Measurements from ENCODE around the gene MOB4.
"Not testable (repeated sequence)": the region's sequence is repeated elsewhere in the genome, so short reads cannot be mapped to it uniquely, and the experiment has no call there.

Gene MOB4

GRCh38 chr2:197515739-197516392 lies at the start of gene MOB4:
TSS of gene MOB4 (plus strand) at chr2:197516066. CDS start at chr2:197516087, 21 bp downstream.
- peak; percentile 88 for DNase-seq (ENCODE audit: low read depth)

- DNase-seq (ENCODE audit: low read depth) = no peak
Measured at GRCh38 chr2:197472166-197472565, 43.7 kb upstream of the MOB4 start.

GRCh38 chr2:197477797-197478196 lies 38.1 kb upstream of the MOB4 start:
- DNase-seq (ENCODE audit: low read depth) = no peak

- no peak for DNase-seq (ENCODE audit: low read depth)
Measured at GRCh38 chr2:197480165-197481036, 35.5 kb upstream of the MOB4 start.

- not testable (repeated sequence) for DNase-seq (ENCODE audit: low read depth)
Measured at GRCh38 chr2:197484248-197484647, 31.6 kb upstream of the MOB4 start.

- no peak for DNase-seq (ENCODE audit: low read depth)
Measured at GRCh38 chr2:197486175-197486574, 29.7 kb upstream of the MOB4 start.

- no peak for DNase-seq (ENCODE audit: low read depth)
Measured at GRCh38 chr2:197487385-197487784, 28.5 kb upstream of the MOB4 start.

GRCh38 chr2:197495433-197496134 lies 20.3 kb upstream of the MOB4 start:
- no peak for DNase-seq (ENCODE audit: low read depth)

- DNase-seq (ENCODE audit: low read depth) = no peak
Measured at GRCh38 chr2:197496695-197497094, 19.2 kb upstream of the MOB4 start.

- DNase-seq (ENCODE audit: low read depth) = no peak
Measured at GRCh38 chr2:197497326-197497725, 18.5 kb upstream of the MOB4 start.

- no peak for DNase-seq (ENCODE audit: low read depth)
Measured at GRCh38 chr2:197498235-197498936, 17.5 kb upstream of the MOB4 start.

GRCh38 chr2:197498937-197499593 lies 16.8 kb upstream of the MOB4 start:
- peak; percentile 22 for DNase-seq (ENCODE audit: low read depth)

- peak; percentile 90 for DNase-seq (ENCODE audit: low read depth)
Measured at GRCh38 chr2:197499594-197500502, 16.0 kb upstream of the MOB4 start, which contains the start of the genes HSPD1 and HSPE1. TSS of gene HSPD1 (minus strand) at chr2:197499840. CDS start at chr2:197498848, 992 bp downstream. TSS of gene HSPE1 (plus strand) at chr2:197500379. CDS start at chr2:197500437, 58 bp downstream.

GRCh38 chr2:197500503-197501131 lies 15.2 kb upstream of the MOB4 start:
- no peak for DNase-seq (ENCODE audit: low read depth)

GRCh38 chr2:197502201-197502600 lies 13.7 kb upstream of the MOB4 start:
- DNase-seq (ENCODE audit: low read depth) = no peak

GRCh38 chr2:197502685-197503084 lies 13.2 kb upstream of the MOB4 start:
- DNase-seq (ENCODE audit: low read depth) = no peak

GRCh38 chr2:197504000-197504399 lies 11.9 kb upstream of the MOB4 start:
- no peak for DNase-seq (ENCODE audit: low read depth)

- no peak for DNase-seq (ENCODE audit: low read depth)
Measured at GRCh38 chr2:197504512-197504911, 11.4 kb upstream of the MOB4 start.

GRCh38 chr2:197506658-197507057 lies 9.2 kb upstream of the MOB4 start:
- DNase-seq (ENCODE audit: low read depth) = no peak

GRCh38 chr2:197513915-197514314 lies 2.0 kb upstream of the MOB4 start:
- no peak for DNase-seq (ENCODE audit: low read depth)
